Neural cell (in vitro differentiated cells): ENCODE data around the gene CDC123. TPM values are rescaled to one million over a fixed set of nuclear protein-coding genes. Genes with fewer than 3 reads are reported as not detected.

Experiments used
- H2AFZ ChIP-seq: fragments of 200-600, 300-800 bp; sonication (generic), shearing (Covaris generic); 2 replicates; pipeline ENCODE4 v1.6.0; 2014; ENCODE audit warnings: low read depth, mild to moderate bottlenecking, antibody characterized with exemption, low read length, moderate library complexity
- H3F3A ChIP-seq: fragments of 200-600 bp; shearing (Covaris generic); 2 replicates; pipeline ENCODE4 v1.6.1; 2016; ENCODE audit warnings: mild to moderate bottlenecking, moderate library complexity, mixed read lengths, antibody characterized with exemption, low read length; ENCODE audit not compliant: insufficient read depth, poor library complexity, severe bottlenecking
- H3K27ac ChIP-seq: fragments of 200-600, 300-800 bp; sonication (generic), shearing (Covaris generic); 2 replicates; pipeline ENCODE4 v1.5.1; 2014; ENCODE audit warnings: mild to moderate bottlenecking, low read length, moderate library complexity
- H3K27me3 ChIP-seq: fragments of 300-800, 200-600 bp; sonication (generic), shearing (Covaris generic); 2 replicates; pipeline ENCODE4 v1.6.0; 2014; ENCODE audit warnings: mild to moderate bottlenecking, low read depth, low read length, moderate library complexity; ENCODE audit not compliant: insufficient read depth
- H3K36me3 ChIP-seq: fragments of 300-800, 200-600 bp; sonication (generic), shearing (Covaris generic); 2 replicates; pipeline ENCODE4 v1.5.1; 2014; ENCODE audit warnings: mild to moderate bottlenecking, antibody characterized with exemption, low read length, moderate library complexity; ENCODE audit not compliant: insufficient read depth
- H3K4me2 ChIP-seq: fragments of 300-800, 200-600 bp; sonication (generic), shearing (Covaris generic); 2 replicates; pipeline ENCODE4 v1.6.0; 2014; ENCODE audit warnings: mild to moderate bottlenecking, low read length
- H3K4me3 ChIP-seq: fragments of 300-800, 200-600 bp; sonication (generic), shearing (Covaris generic); 2 replicates; pipeline ENCODE4 v1.5.1; 2014; ENCODE audit warnings: mild to moderate bottlenecking, low read length, moderate library complexity
- H3K79me2 ChIP-seq: fragments of 200-600 bp; shearing (Covaris generic); replicated peaks from 2 replicates; pipeline ENCODE4 v1.6.0; 2014; ENCODE audit warnings: mild to moderate bottlenecking, low read length, moderate library complexity; ENCODE audit not compliant: insufficient read depth
- H3K9ac ChIP-seq: fragments of 300-800, 200-600 bp; sonication (generic), shearing (Covaris generic); 2 replicates; pipeline ENCODE4 v1.6.1; 2016; ENCODE audit warnings: mild to moderate bottlenecking, low read length, mixed read lengths
- H3K9me2 ChIP-seq: fragments of 200-600 bp; shearing (Covaris generic); 2 replicates; pipeline ENCODE4 v1.6.1; 2016; ENCODE audit warnings: mild to moderate bottlenecking, low read length, mixed read lengths; ENCODE audit not compliant: insufficient read depth
- H3K9me3 ChIP-seq: fragments of 200-600, 300-800 bp; sonication (generic), shearing (Covaris generic); 2 replicates; pipeline ENCODE4 v1.6.1; 2016; ENCODE audit warnings: mild to moderate bottlenecking, mixed run types, low read length, moderate library complexity, mixed read lengths
- H4K20me1 ChIP-seq: fragments of 200-600 bp; shearing (Covaris generic); 2 replicates; pipeline ENCODE4 v1.6.1; 2016; ENCODE audit warnings: mild to moderate bottlenecking, mixed run types; ENCODE audit not compliant: insufficient read depth
- EP300 ChIP-seq: fragments of 450-650 bp; conservative IDR thresholded peaks from 2 replicates; pipeline ENCODE4 v1.6.1; 2014; ENCODE audit warnings: antibody characterized with exemption, mild to moderate bottlenecking, moderate library complexity; ENCODE audit not compliant: poor library complexity, severe bottlenecking
- EZH2 ChIP-seq: fragments of 200-600, 300-800 bp; shearing (Covaris generic), sonication (generic); IDR thresholded peaks from 2 replicates; pipeline ENCODE4 v1.6.1; 2014; ENCODE audit warnings: antibody characterized with exemption, low read length, borderline replicate concordance, mild to moderate bottlenecking; ENCODE audit not compliant: insufficient read depth, poor library complexity, severe bottlenecking
- MXI1 ChIP-seq: fragments of 450-650 bp; conservative IDR thresholded peaks from 2 replicates; pipeline ENCODE4 v1.6.1; 2014; ENCODE audit warnings: antibody characterized with exemption, mild to moderate bottlenecking; ENCODE audit not compliant: poor library complexity, severe bottlenecking
- POLR2AphosphoS5 ChIP-seq: IDR thresholded peaks from 2 replicates; pipeline ENCODE4 v1.6.1; 2012
- RAD21 ChIP-seq: fragments of 450-650 bp; conservative IDR thresholded peaks from 2 replicates; pipeline ENCODE4 v1.6.1; 2014; ENCODE audit warnings: antibody characterized with exemption, mild to moderate bottlenecking, moderate library complexity
- REST ChIP-seq: IDR thresholded peaks from 2 replicates; pipeline ENCODE4 v1.6.1; 2012; ENCODE audit warnings: borderline replicate concordance
- SMC3 ChIP-seq: fragments of 450-650 bp; conservative IDR thresholded peaks from 2 replicates; pipeline ENCODE4 v1.6.1; 2014; ENCODE audit warnings: antibody characterized with exemption, mild to moderate bottlenecking, moderate library complexity; ENCODE audit not compliant: poor library complexity
- TAF1 ChIP-seq: IDR thresholded peaks from 2 replicates; pipeline ENCODE4 v1.6.1; 2012; ENCODE audit warnings: low read depth
- polyA plus RNA-seq: library from polyadenylated mRNA; depleted of rRNA; stranded (reverse); fragments of >200 nt; gene quantifications from 2 replicates; pipeline ENCODE4 v1.2.3, GENCODE V29; 2014
- TF ChIP-seq, protein P1 (sequence below): fragments of 450-650 bp; IDR thresholded peaks from 2 replicates; pipeline ENCODE4 v1.5.1; 2014; ENCODE audit warnings: antibody characterized with exemption, mild to moderate bottlenecking, moderate library complexity; ENCODE audit not compliant: poor library complexity, severe bottlenecking

Gene CDC123
- polyA plus RNA-seq, 1 donor from 2014 or later, result 110 TPM

- Histone ChIP-seq H3K4me2 (no peak overlapping the region), H3K9me3 (no peaks in the 10 kb centered on the region), H3K79me2 (no peaks in the 10 kb centered on the region), H3K9me2 (no peaks in the 10 kb centered on the region), H3K27ac (no peak overlapping the region), H3K4me3 (no peak overlapping the region), H3F3A (no peaks in the 10 kb centered on the region), H2AFZ (no peak overlapping the region), H3K9ac (no peak overlapping the region), H3K27me3 (no peaks in the 10 kb centered on the region), H3K36me3 (no peaks in the 10 kb centered on the region), H4K20me1 (no peaks in the 10 kb centered on the region)
- TF ChIP-seq TAF1 (no peak), RAD21 (no peak), EZH2 (no peak)
These were observed 46.0 kb downstream of the CDC123 start for GRCh38 chr10:12241810-12242529.

- no peaks in the 10 kb centered on the region for H3K9me3 ChIP-seq
- no peaks in the 10 kb centered on the region for H3K36me3 ChIP-seq
- no peaks in the 10 kb centered on the region for H3K27me3 ChIP-seq
- no peaks in the 10 kb centered on the region for H3K79me2 ChIP-seq
- H2AFZ ChIP-seq, result no peak overlapping the region
- H3F3A ChIP-seq, result no peaks in the 10 kb centered on the region
- no peaks in the 10 kb centered on the region for H4K20me1 ChIP-seq
- no peak overlapping the region for H3K27ac ChIP-seq
- no peak overlapping the region for H3K9ac ChIP-seq
- no peaks in the 10 kb centered on the region for H3K9me2 ChIP-seq
- TF ChIP-seq MXI1 (no peak), EZH2 (no peak), RAD21 (no peak), EP300 (no peak), TAF1 (no peak), SMC3 (no peak), POLR2AphosphoS5 (no peak), REST (no peak)
- TF ChIP-seq, protein P1, sequence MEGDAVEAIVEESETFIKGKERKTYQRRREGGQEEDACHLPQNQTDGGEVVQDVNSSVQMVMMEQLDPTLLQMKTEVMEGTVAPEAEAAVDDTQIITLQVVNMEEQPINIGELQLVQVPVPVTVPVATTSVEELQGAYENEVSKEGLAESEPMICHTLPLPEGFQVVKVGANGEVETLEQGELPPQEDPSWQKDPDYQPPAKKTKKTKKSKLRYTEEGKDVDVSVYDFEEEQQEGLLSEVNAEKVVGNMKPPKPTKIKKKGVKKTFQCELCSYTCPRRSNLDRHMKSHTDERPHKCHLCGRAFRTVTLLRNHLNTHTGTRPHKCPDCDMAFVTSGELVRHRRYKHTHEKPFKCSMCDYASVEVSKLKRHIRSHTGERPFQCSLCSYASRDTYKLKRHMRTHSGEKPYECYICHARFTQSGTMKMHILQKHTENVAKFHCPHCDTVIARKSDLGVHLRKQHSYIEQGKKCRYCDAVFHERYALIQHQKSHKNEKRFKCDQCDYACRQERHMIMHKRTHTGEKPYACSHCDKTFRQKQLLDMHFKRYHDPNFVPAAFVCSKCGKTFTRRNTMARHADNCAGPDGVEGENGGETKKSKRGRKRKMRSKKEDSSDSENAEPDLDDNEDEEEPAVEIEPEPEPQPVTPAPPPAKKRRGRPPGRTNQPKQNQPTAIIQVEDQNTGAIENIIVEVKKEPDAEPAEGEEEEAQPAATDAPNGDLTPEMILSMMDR, result no peak
- H3K4me2 ChIP-seq, result no peak overlapping the region
- H3K4me3 ChIP-seq, result no peak overlapping the region
These were observed 48.1 kb downstream of the CDC123 start for GRCh38 chr10:12243864-12244620.
